Stimulated activated CD4-positive, alpha-beta T cell treated with anti-CD3 and anti-CD28 coated beads, Interleukin-12 subunit alpha, Interleukin-12 subunit beta, amount 100 ng/mL, for 24 hours (primary cell): ENCODE results near the gene USP24.

ENCODE experiments used
- DNase-seq, 2 experiments: peaks; one replicate each; pipeline ENCODE4 v3.0.0-alpha.2; 2020; ENCODE audit warnings: low read depth in 2 of 2

The USP24 gene

GRCh38 chr1:55156093-55156492 is 59.1 kb downstream of the USP24 start:
- no peak for DNase-seq

DNA sequence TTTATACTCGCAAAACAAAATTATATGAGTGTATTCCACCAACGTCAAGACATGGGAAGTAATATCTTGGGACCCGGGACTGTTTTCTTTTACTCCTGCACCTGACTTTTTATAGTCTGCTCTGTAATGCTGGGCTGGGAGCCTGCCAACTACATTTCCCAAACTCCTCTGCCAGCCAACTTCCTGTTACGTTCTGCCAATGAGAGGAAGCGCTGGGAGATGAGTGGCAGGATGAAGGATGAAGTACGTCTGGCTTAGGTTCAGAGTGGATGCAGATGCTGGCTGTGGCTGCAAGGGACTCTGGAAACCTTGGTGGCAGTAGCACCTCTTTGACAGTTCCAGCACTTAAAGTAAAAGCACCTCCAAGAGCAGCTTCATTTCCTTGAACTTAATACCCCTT is 59.6 kb downstream of the USP24 start:
- DNase-seq = no peak

DNA sequence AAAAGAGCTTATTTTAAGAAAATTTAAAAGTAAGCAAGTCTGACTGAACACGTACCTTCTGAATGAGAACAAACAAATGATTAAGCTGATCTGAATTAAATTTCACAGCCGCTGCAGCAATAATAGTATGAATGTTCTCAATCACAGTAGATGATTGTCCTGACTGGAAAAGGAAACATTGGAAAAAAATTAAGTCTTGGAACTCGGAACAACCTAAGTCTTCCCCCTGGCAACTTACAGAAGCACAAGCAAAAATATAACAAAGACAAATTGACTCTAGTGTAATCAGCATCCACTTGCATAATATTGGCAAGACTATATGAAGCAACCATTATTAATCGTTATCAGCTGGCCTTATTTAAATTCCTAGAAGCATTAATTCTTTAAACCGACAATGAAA is 60.5 kb downstream of the USP24 start:
- no peak for DNase-seq

DNA sequence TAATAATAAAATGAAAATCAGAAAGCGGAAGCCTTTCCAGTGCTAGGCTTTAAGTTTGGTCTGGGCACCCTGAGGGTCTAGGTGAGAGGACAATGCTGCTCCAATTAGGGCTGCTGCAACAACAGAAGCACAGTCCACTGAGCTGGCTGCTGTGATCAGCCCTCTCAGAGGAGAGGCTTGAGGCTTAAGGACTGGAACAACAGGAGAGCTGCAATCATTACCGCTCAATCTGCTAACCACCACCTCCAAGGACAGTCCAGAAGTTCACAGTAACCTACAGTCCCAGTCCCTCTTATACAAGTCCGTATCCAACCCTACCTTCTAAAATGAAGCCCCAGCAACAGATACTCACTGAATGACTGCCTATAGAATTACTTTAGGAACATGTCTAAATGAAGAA is 62.1 kb downstream of the USP24 start:
- no peak for DNase-seq

DNA sequence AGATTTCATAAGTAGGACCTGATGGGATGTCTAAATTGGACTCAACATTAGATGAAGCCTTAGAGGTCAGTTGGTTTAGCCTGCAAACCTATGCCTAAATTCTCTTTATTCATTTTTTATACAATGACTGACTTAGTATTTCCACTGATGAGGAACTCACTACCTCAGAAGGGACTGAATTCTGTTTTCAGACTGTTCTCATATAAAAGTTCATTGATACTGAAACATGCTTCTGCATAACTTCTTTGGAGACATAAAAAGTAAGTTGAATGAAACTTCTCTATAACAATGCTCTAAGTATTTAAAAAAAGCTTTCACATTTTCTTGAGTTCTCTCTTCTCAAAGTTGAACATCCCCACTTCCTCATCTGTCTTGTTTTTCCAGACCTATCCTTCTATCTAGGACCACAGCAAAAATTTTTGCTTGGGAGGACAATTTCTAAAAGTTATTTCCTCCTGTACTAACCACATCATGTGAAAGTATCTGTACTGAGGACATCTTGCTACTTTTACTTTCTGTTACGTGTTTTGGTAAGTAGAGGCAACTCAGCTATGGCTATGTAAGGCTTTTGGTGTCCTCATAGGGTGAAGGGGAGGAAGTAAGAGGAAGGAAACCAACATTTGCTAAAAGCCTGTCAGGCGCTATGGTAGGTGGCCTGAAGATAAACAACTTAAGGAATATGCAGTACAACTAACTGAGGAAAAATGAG is 64.1 kb downstream of the USP24 start:
- DNase-seq = no peak

GRCh38 chr1:55148676-55149075 is 66.5 kb downstream of the USP24 start:
- no peak for DNase-seq

GRCh38 chr1:55147524-55147923 is 67.6 kb downstream of the USP24 start:
- no peak for DNase-seq

- no peak for DNase-seq
These were observed 68.4 kb downstream of the USP24 start for GRCh38 chr1:55146781-55147180.

DNA sequence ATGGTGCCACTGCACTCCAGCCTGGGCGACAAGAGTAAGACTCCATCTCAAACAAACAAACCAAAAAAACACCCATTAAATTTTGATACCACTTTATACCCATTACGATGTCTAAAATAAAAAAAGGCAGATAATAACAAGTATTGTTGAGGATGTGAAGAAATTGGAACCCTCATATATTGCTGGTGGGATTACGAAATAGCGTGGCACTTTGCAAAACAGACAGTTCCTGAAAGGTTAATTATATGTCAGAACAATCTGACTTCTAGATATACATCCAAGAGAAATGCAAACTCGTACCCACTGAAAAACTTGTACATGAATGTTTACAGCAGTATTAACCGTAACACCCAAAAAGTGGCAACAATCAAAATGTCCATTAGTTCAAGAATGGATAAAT is 70.3 kb downstream of the USP24 start:
- DNase-seq = no peak

DNA sequence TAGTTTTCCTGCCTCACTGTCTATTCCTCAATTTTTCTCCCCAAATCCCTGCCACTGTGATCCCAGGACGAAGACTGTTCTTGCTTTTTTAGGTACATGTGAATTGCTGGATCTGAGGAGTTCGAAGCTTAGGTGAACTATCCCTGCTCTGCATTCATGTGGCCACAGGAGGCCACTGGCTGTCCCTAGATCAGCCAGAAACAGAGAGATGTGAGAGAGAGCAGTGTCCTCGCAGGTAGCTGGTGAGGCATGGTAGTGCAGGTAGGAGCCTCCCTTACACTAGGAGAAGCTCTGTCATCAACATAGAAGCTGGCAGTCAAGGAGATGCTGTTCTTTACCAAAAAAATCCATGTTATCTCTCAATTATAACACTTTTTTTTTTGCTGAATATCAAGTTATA is 71.5 kb downstream of the USP24 start:
- DNase-seq = no peak

DNA sequence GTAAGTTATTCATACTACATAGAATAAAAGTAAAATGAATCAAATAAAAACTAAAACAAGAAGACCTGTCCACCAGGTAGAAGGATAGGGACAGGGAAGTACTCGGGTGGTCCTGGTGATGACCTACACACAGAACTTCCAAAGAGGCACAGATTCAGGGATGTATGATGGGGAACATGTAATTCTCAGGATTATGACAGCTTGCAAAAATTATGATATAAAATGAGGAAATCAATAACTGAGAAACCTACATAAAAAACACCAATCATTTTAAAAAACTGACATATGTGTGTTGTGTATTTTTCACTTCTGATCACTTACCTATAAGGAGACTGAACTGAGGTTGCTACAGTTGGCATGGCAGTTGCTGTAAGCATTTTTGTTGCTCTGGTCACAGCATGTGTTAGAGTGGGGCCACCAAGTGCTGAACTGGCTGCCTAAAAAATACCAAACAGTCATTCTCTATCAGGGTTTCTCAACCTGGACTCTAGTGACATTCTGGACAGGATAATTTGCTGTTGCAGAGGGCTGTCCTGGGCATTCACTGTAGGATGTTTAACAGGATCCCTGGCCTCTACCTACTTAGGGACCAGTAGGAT is 73.8 kb downstream of the USP24 start:
- DNase-seq = no peak

GRCh38 chr1:55140546-55140983 is 74.6 kb downstream of the USP24 start:
- DNase-seq = peak; percentile 22 to 38

- no peak for DNase-seq
These were observed 75.0 kb downstream of the USP24 start for GRCh38 chr1:55140137-55140536.

GRCh38 chr1:55138823-55139222 is 76.3 kb downstream of the USP24 start:
- DNase-seq = no peak

- no peak for DNase-seq
These were observed 80.9 kb downstream of the USP24 start for GRCh38 chr1:55134152-55134808.

DNA sequence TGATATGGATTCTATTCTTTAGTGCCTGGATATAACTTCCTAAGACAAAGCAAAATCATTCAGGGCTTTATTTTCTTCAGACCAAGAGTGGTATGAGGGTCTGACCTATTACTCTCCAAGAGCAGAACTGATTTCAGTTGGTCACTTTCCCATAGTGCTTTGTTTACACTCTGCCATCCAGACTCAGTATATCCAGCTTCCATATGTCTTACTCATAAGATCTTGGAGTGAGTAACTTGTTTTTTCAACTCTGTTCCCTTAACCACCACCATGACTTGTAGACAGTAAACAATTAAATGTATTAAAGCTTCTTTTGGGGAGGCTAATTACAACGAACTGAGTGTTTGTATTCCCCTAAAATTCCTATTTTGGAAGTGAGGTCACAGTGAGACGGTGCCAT is 83.4 kb downstream of the USP24 start:
- no peak for DNase-seq

DNA sequence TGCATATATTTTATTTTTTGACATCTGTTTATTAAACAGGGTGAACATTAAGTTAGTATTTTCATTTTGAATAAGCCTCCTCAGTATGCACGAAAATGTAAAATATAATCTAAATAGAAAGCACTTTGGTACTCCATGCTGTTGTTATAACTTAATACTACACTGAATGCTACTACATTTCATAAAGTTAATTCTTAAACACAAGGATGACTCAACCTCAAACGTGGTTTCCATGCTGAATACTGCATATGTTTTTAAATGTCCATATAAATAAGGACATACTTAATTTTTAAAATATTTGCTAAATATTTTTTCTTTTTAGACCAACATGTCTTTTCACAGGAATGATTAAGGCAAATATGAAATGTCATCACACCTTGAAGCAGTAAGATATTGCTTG is 83.9 kb downstream of the USP24 start:
- DNase-seq = no peak

DNA sequence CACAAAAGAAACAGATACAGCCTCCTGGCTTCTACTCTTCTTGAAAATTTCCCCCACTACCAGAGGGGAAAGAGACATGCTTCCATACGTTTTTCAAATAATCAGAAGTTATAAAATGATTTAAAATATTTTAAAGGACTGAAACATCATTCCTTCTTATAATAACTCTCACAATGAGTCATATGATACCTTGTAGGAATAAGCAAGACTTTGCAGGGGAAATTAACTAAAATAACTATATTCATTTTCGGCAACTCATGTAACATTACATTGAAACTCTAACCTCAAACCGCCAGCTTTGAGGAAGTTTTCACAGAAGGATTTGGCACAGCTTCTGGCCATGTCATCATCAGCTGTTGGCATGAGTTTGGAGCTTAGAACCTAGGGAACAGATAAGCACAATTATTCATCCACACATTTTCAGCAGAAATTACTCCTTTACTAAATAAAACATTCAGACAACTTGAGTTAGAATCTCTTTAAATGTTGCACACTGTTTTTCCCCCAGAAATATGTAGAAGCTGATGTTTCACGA is 85.9 kb downstream of the USP24 start:
- no peak for DNase-seq

- no peak for DNase-seq
These were observed 86.7 kb downstream of the USP24 start for GRCh38 chr1:55128418-55128995.

- DNase-seq = no peak
These were observed 87.3 kb downstream of the USP24 start for GRCh38 chr1:55127827-55128343.

DNA sequence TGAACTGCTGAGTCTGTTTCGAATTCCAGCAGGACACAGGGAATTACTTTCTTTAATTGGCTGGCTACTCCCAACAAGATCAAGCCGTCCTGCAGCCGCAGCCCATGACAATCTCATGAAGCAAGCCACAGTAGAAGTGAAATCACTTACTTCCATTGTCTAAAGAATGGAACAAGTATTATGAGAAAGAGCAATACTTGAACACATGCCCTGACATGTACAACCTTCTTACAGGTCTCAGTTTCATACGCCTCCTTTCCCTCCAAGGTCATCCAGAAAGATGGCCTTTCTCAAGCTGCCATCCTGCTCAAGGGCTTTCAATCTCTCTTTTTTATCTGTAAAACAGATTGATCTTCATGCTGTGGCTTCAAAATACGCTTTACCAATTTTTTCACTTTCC is 90.7 kb downstream of the USP24 start:
- DNase-seq = no peak

DNA sequence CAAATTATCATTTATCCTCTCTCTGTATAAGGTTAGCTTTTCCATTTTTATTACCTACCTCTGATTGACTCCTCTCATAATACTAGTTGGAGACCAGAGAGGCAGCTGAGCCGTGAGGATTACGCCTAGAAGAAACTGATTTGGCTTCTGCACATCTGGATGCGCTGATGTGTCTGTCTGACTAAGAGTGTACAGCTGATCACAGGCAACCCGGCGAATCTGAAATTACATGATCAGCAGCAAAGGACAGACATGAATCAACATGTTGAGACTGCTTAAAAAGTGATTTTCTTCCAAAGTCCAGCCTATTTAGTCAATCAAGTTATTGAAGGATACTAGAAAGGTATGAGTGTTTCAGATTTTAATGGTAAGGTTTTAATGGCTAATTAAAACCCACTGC is 94.6 kb downstream of the USP24 start:
- no peak for DNase-seq
